A549 (cell line): ENCODE results near the gene SLC6A5. TPM values are rescaled to one million over a fixed set of nuclear protein-coding genes. Genes with fewer than 3 reads are reported as not detected.
A peak's percentile ranks its signal among the peaks of the same experiment; 100 is the strongest.

Source experiments
- ATAC-seq, 2 experiments: fragments of 200-7000 bp in 1 of 2; fragments of >200 bp in 1 of 2; cut with Nextera tagmentation in 1 of 2; cut with Tn5 transposase in 1 of 2; 3 replicates each; pipeline versions ENCODE4 v1.8.0 to v1.9.1; 2018 to 2020; ENCODE audit warnings: mild to moderate bottlenecking in 1 of 2, moderate library complexity in 1 of 2
- CTCF ChIA-PET: fragments of 300-600 bp; sonication (Branson Sonifier 250); formaldehyde crosslinking; extraction: SDS; loops from one replicate; lab custom pipeline; 2021; ENCODE audit warnings: antibody characterized with exemption, inconsistent platforms; lab: Yijun Ruan, JAX
- POLR2A ChIA-PET: fragments of 350-600 bp; formaldehyde crosslinking; extraction: SDS; loops from one replicate; lab custom pipeline; 2021; ENCODE audit warnings: antibody characterized with exemption, inconsistent platforms; lab: Yijun Ruan, JAX
- DNase-seq, 2 experiments: peaks; one replicate each; pipeline versions ENCODE4 v3.0.0 to v3.0.0-alpha.2; 2011 to 2016; ENCODE audit warnings: low read depth in 1 of 2, low spot score in 1 of 2
- FAIRE-seq: peaks from 2 replicates; lab custom pipeline; 2011; peaks lifted over from hg19 to GRCh38; lab: Jason Lieb, UNC
- H3K27ac ChIP-seq, 2 experiments: fragments of >200 bp; sonication (Bioruptor Twin); formaldehyde crosslinking; 3 replicates each; pipeline ENCODE4 v1.5.1; 2016 to 2017
- H3K4me1 ChIP-seq: fragments of >200 bp; sonication (Bioruptor Twin); formaldehyde crosslinking; 3 replicates; pipeline ENCODE4 v1.6.1; 2016
- H3K4me2 ChIP-seq: fragments of >200 bp; sonication (Bioruptor Twin); formaldehyde crosslinking; 3 replicates; pipeline ENCODE4 v1.6.1; 2016
- H3K4me3 ChIP-seq: fragments of >200 bp; sonication (Bioruptor Twin); formaldehyde crosslinking; 3 replicates; pipeline ENCODE4 v1.5.1; 2016
- H3K9me3 ChIP-seq: fragments of >200 bp; sonication (Bioruptor Twin); formaldehyde crosslinking; 3 replicates; pipeline ENCODE4 v1.6.1; 2016
- BHLHE40 ChIP-seq: IDR thresholded peaks from 2 replicates; pipeline ENCODE4 v1.6.1; 2012; ENCODE audit warnings: low read depth, low read length, inconsistent platforms
- CBX8 ChIP-seq: fragments of 200-600 bp; sonication (generic); IDR thresholded peaks from 2 replicates; pipeline ENCODE4 v1.6.1; 2016
- EHF ChIP-seq: fragments of 250-450 bp; sonication (Bioruptor Pico); IDR thresholded peaks from 2 replicates; pipeline ENCODE4 v1.5.0; 2020; ENCODE audit warnings: mild to moderate bottlenecking
- GATA3 ChIP-seq: IDR thresholded peaks from 2 replicates; pipeline ENCODE4 v1.6.1; 2012; ENCODE audit warnings: borderline replicate concordance
- HOXA7 ChIP-seq: fragments of 250-450 bp; sonication (Bioruptor Pico); IDR thresholded peaks from 2 replicates; pipeline ENCODE4 v1.5.0; 2020; ENCODE audit warnings: mild to moderate bottlenecking, moderate library complexity
- HOXB13 ChIP-seq: fragments of 250-450 bp; sonication (Bioruptor Pico); IDR thresholded peaks from 2 replicates; pipeline ENCODE4 v1.5.0; 2020; ENCODE audit warnings: low read depth, mild to moderate bottlenecking, moderate library complexity
- HOXB5 ChIP-seq: fragments of 250-450 bp; sonication (Bioruptor Pico); IDR thresholded peaks from 2 replicates; pipeline ENCODE4 v1.5.0; 2020; ENCODE audit warnings: mild to moderate bottlenecking, moderate library complexity
- KDM1A ChIP-seq: fragments of 200-600 bp; sonication (generic); IDR thresholded peaks from 2 replicates; pipeline ENCODE4 v1.6.1; 2016; ENCODE audit warnings: low read depth, mild to moderate bottlenecking
- MAFK ChIP-seq: fragments of 450-650 bp; IDR thresholded peaks from 2 replicates; pipeline ENCODE4 v1.6.1; 2014; ENCODE audit not compliant: partially characterized antibody
- PHF8 ChIP-seq: fragments of 200-600 bp; sonication (generic); IDR thresholded peaks from 2 replicates; pipeline ENCODE4 v1.6.1; 2016; ENCODE audit warnings: low read depth, mild to moderate bottlenecking, antibody characterized with exemption, moderate library complexity, borderline replicate concordance
- POLR2A ChIP-seq: IDR thresholded peaks from 2 replicates; pipeline ENCODE4 v1.6.1; 2012; ENCODE audit warnings: mild to moderate bottlenecking, low read length
- POLR2AphosphoS2 ChIP-seq: conservative IDR thresholded peaks from 2 replicates; pipeline ENCODE4 v1.6.1; 2012; ENCODE audit warnings: low read length, improper control_type of control experiment, inconsistent platforms
- RAD21 ChIP-seq, 2 experiments: fragments of >200 bp in 1 of 2; sonication (Bioruptor Twin) in 1 of 2; formaldehyde crosslinking in 1 of 2; IDR thresholded peaks in 1 of 2; conservative IDR thresholded peaks in 1 of 2; 2 replicates in 1 of 2; 3 replicates in 1 of 2; pipeline ENCODE4 v1.6.1; 2012 to 2018; ENCODE audit warnings: inconsistent platforms in 1 of 2
- REST ChIP-seq: fragments of 200-600 bp; sonication (generic); IDR thresholded peaks from 2 replicates; pipeline ENCODE4 v1.6.1; 2016; ENCODE audit warnings: antibody characterized with exemption, mild to moderate bottlenecking, moderate library complexity
- SMC3 ChIP-seq: fragments of >200 bp; sonication (Bioruptor Twin); formaldehyde crosslinking; IDR thresholded peaks from 3 replicates; pipeline ENCODE4 v1.6.1; 2018; ENCODE audit warnings: inconsistent platforms
- TP53 ChIP-seq: fragments of 250-450 bp; sonication (Bioruptor Pico); IDR thresholded peaks from 2 replicates; pipeline ENCODE4 v1.5.0; 2021; ENCODE audit warnings: mild to moderate bottlenecking, moderate library complexity
- ZC3H11A ChIP-seq: fragments of 450-650 bp; IDR thresholded peaks from 2 replicates; pipeline ENCODE4 v1.6.1; 2014; ENCODE audit warnings: antibody characterized with exemption, mild to moderate bottlenecking
- ZFP36 ChIP-seq: fragments of 450-650 bp; IDR thresholded peaks from 2 replicates; pipeline ENCODE4 v1.6.1; 2014; ENCODE audit warnings: borderline replicate concordance; ENCODE audit not compliant: partially characterized antibody
- ZSCAN20 ChIP-seq: fragments of 250-450 bp; sonication (Bioruptor Pico); IDR thresholded peaks from 2 replicates; pipeline ENCODE4 v1.8.0; 2022; ENCODE audit warnings: mild to moderate bottlenecking, moderate library complexity
- WGBS: methylation state at CpG from one replicate; pipeline ENCODE4 v1.1.6; 2017; ENCODE audit errors: missing lambda C conversion rate; 5-methylcytosine and 5-hydroxymethylcytosine counted together
- polyA plus RNA-seq, 4 experiments: library from polyadenylated mRNA; depleted of rRNA in 3 of 4; stranded (reverse); fragments of >200 nt; fragmentation: RNase III in 1 of 4; extraction: RNeasy Plus Mini Kit Qiagen cat#74134 plus additional on column Dnase treatment in 1 of 4; gene quantifications; 2 replicates in 3 of 4; 3 replicates in 1 of 4; pipeline ENCODE4 v1.2.3, GENCODE V29; 2011 to 2017
- TF ChIP-seq, protein P1 (sequence below): fragments of 250-450 bp; sonication (Bioruptor Pico); IDR thresholded peaks from 2 replicates; pipeline ENCODE4 v1.5.0; 2020; ENCODE audit warnings: low read depth, mild to moderate bottlenecking, moderate library complexity
- TF ChIP-seq, protein P2 (sequence below): IDR thresholded peaks from 2 replicates; pipeline ENCODE4 v1.6.1; 2012
- TF ChIP-seq, protein P3 (sequence below): fragments of >200 bp; sonication (Bioruptor Twin); formaldehyde crosslinking; IDR thresholded peaks from 3 replicates; pipeline ENCODE4 v1.5.1; 2016

Gene SLC6A5
- polyA plus RNA-seq, 2 of the 4 experiments (the other 2 are of a cell fraction): not detected

GRCh38 chr11:20608934-20609333, 9.5 kb downstream of the SLC6A5 start:
- 53% methylated on average over 3 of the region's 3 CpGs for WGBS
- Histone ChIP-seq H3K4me2 (no peak overlapping the region), H3K4me3 (no peak overlapping the region), H3K4me1 (0 out of 3 replicates have a peak, but pooled peaks cover 4% of the 10 kb centered on the region), H3K9me3 (no peaks in the 10 kb centered on the region), H3K27ac (no peak overlapping the region)
- ChIA-PET CTCF (interaction anchor here (1.0 to 3.6 kb wide), 8 partner anchors 9 to 220 kb away, joined by 3 to 55 read pairs (median 8); no protein-coding TSS in a partner anchor), POLR2A (interaction anchor here (1.1 kb wide), 1 partner anchor 212 kb away, joined by 3 read pairs; no protein-coding TSS in a partner anchor)
- ATAC-seq (no peak), DNase-seq (no peak), FAIRE-seq (no peak)
- no peak for TF ChIP-seq POLR2AphosphoS2
- TF ChIP-seq ZSCAN20 (CRISPR knock-in tag): no peak
- TF ChIP-seq HOXA7 (CRISPR knock-in tag): no peak
- TF ChIP-seq REST: no peak
- no peak for TF ChIP-seq EHF (CRISPR knock-in tag)
- TF ChIP-seq POLR2A: no peak
- no peak for TF ChIP-seq GATA3
- TF ChIP-seq TP53: no peak
- no peak for TF ChIP-seq KDM1A
- TF ChIP-seq CBX8: no peak
- no peak for TF ChIP-seq HOXB13 (CRISPR knock-in tag)
- TF ChIP-seq, protein P1, sequence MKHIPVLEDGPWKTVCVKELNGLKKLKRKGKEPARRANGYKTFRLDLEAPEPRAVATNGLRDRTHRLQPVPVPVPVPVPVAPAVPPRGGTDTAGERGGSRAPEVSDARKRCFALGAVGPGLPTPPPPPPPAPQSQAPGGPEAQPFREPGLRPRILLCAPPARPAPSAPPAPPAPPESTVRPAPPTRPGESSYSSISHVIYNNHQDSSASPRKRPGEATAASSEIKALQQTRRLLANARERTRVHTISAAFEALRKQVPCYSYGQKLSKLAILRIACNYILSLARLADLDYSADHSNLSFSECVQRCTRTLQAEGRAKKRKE (CRISPR knock-in tag): no peak
- TF ChIP-seq MAFK: no peak
- no peak for TF ChIP-seq BHLHE40
- TF ChIP-seq HOXB5 (CRISPR knock-in tag): no peak

GRCh38 chr11:20609727-20610707, 10.6 kb downstream of the SLC6A5 start:
- POLR2A ChIA-PET: interaction anchor here (1.1 kb wide), 1 partner anchor 213 kb away, joined by 3 read pairs; no protein-coding TSS in a partner anchor
- DNase-seq (peak; percentile 68 to 71), FAIRE-seq (no peak), ATAC-seq (peak; percentile 96 to 99)
- TF ChIP-seq ZC3H11A (no peak), RAD21 (conservative IDR thresholded peaks at IDR 0.05 in 1 of 2, IDR thresholded peaks at IDR 0.05 in 1 of 2) (peak; percentile 90 to 91), PHF8 (no peak), SMC3 (peak; percentile 77), ZFP36 (peak; percentile 34)
- TF ChIP-seq, protein P2, sequence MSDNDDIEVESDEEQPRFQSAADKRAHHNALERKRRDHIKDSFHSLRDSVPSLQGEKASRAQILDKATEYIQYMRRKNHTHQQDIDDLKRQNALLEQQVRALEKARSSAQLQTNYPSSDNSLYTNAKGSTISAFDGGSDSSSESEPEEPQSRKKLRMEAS: peak; percentile 61; the same call in 1 of the 2 replicates
- TF ChIP-seq, protein P3, sequence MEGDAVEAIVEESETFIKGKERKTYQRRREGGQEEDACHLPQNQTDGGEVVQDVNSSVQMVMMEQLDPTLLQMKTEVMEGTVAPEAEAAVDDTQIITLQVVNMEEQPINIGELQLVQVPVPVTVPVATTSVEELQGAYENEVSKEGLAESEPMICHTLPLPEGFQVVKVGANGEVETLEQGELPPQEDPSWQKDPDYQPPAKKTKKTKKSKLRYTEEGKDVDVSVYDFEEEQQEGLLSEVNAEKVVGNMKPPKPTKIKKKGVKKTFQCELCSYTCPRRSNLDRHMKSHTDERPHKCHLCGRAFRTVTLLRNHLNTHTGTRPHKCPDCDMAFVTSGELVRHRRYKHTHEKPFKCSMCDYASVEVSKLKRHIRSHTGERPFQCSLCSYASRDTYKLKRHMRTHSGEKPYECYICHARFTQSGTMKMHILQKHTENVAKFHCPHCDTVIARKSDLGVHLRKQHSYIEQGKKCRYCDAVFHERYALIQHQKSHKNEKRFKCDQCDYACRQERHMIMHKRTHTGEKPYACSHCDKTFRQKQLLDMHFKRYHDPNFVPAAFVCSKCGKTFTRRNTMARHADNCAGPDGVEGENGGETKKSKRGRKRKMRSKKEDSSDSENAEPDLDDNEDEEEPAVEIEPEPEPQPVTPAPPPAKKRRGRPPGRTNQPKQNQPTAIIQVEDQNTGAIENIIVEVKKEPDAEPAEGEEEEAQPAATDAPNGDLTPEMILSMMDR: peak; percentile 83
- CTCF ChIA-PET: interaction anchor here (0.6 to 3.6 kb wide), 38 partner anchors 9 to 1697 kb away, joined by 3 to 55 read pairs (median 4); partner anchors contain the start of gene NELL1
- Histone ChIP-seq H3K9me3 (no peaks in the 10 kb centered on the region), H3K4me1 (0 out of 3 replicates have a peak, but pooled peaks cover 4% of the 10 kb centered on the region), H3K27ac (no peak overlapping the region), H3K4me2 (peak overlapping the region; percentile 72), H3K4me3 (peak overlapping the region; percentile 26; the same call in 1 of the 3 replicates)
- 19% methylated on average over 18 of the region's 30 CpGs for WGBS
